ENCODE results near the gene RACGAP1.

Gene RACGAP1

GRCh38 chr12:49942512-49942893 is 82.8 kb downstream of the RACGAP1 start:
- H2AFZ ChIP-seq (ENCODE audit: low read length): no peak overlapping the region
- H3K4me3 ChIP-seq (ENCODE audit: low read length in 2 of 2): no peak overlapping the region
- H2BK12ac ChIP-seq (ENCODE audit: low read length): no peak overlapping the region
- H3K9ac ChIP-seq (ENCODE audit: low read depth, low read length, poor library complexity): peak overlapping the region; percentile 61
- no peak overlapping the region for H3K27ac ChIP-seq (replicated peaks; ENCODE audit: low read length)
- H3K18ac ChIP-seq (ENCODE audit: low read length): no peak overlapping the region
- no peak overlapping the region for H2BK5ac ChIP-seq (ENCODE audit: low read length)
- peaks cover 0 to 75% (median 3%) of the 10 kb centered on the region in 3 experiments for H3K27me3 ChIP-seq (ENCODE audit: control insufficient read depth in 3 of 3, insufficient read depth in 3 of 3, low read depth in 1 of 3, low read length in 3 of 3)
- H3K23ac ChIP-seq (ENCODE audit: low read depth, low read length, poor library complexity): no peak overlapping the region
- no peak overlapping the region for H4K8ac ChIP-seq (ENCODE audit: low read depth, low read length)
- H3K36me3 ChIP-seq (replicated peaks in 1 of 2; ENCODE audit: control insufficient read depth in 2 of 2, insufficient read depth in 2 of 2, low read length in 2 of 2): no peaks in the 10 kb centered on the region
- H2BK120ac ChIP-seq (ENCODE audit: low read depth, low read length): no peak overlapping the region
- no peaks in the 10 kb centered on the region for H3K9me3 ChIP-seq (replicated peaks in 1 of 2; ENCODE audit: control insufficient read depth in 2 of 2, insufficient read depth in 1 of 2, low read depth in 1 of 2, low read length in 2 of 2)
- H2BK15ac ChIP-seq (ENCODE audit: low read length): no peak overlapping the region
- H3K14ac ChIP-seq (ENCODE audit: low read length): no peak overlapping the region
- H3K4ac ChIP-seq (ENCODE audit: low read length): no peak overlapping the region
- H2AK5ac ChIP-seq (ENCODE audit: low read depth, low read length): peak overlapping the region; percentile 67
- no peaks in the 10 kb centered on the region for H3K79me1 ChIP-seq (ENCODE audit: low read depth, low read length)
- no peak for DNase-seq (ENCODE audit: low spot score)
- no peak overlapping the region for H3K4me2 ChIP-seq (ENCODE audit: insufficient read depth, low read length, poor library complexity, severe bottlenecking)
- peaks cover 2% of the 10 kb centered on the region in 2 donors for H3K4me1 ChIP-seq (ENCODE audit: control insufficient read depth in 2 of 2, insufficient read depth in 1 of 2, low read depth in 1 of 2, low read length in 2 of 2)
- WGBS, 2 donors (ENCODE audit: extremely low coverage in 2 of 2, insufficient read length in 2 of 2, insufficient replicate concordance in 1 of 2): no CpG with 5 or more reads among the region's 3 CpGs
- no peak overlapping the region for H4K91ac ChIP-seq (ENCODE audit: low read depth, low read length, poor library complexity)

DNA sequence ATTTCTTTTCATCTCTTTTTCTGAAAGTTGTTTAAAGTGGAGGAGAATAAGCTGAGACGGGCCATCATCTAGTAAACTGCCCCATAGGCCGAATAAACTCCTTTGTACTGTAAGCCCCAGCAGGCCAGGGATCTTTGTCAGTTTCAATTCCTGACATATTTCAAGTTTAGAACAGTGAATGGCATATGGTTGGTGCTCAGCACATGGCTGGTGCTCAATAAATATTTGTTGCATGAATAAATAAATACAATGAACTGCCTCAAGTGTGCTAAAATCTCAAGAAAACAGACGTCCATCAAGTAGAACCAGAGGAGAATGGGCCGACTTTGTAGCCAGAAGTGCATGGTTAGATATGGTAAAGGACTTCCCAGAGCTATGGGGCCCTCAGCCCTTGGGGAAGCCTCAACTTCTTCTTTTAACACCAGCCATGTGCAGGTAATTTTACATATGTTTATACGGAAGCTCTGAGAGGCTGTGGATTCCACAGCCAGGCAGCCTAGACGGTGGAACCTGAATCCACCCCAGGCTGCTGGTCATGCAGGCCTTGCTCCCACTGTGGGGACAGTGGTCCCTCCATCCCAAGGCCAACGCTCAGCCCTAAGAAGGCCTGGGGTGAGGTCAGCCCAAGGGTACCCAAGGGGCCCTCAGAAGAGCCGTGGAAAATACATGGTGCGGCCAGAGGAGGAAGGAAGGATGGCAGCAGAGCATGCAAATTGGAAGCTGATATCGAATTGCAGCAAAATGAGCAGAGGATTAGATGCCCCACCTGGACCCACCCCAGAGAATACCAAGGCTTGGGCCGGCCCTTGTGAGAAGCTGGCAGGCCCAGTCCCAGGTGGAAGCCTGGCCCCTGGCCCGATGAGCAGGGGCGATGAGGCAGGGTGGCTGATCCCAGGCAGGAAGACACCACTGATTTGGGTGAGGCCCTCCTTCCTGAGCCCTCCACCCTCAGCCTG is 83.5 kb downstream of the RACGAP1 start:
- no peak overlapping the region for H4K91ac ChIP-seq (ENCODE audit: low read depth, low read length, poor library complexity)
- H3K18ac ChIP-seq (ENCODE audit: low read length): no peak overlapping the region
- no peaks in the 10 kb centered on the region for H3K9me3 ChIP-seq (replicated peaks in 1 of 2; ENCODE audit: control insufficient read depth in 2 of 2, insufficient read depth in 1 of 2, low read depth in 1 of 2, low read length in 2 of 2)
- no peak overlapping the region for H3K4me3 ChIP-seq (ENCODE audit: low read length in 2 of 2)
- H3K27me3 ChIP-seq (ENCODE audit: control insufficient read depth in 3 of 3, insufficient read depth in 3 of 3, low read depth in 1 of 3, low read length in 3 of 3): peaks cover 0 to 75% (median 3%) of the 10 kb centered on the region in 3 experiments
- H3K9ac ChIP-seq (ENCODE audit: low read depth, low read length, poor library complexity): no peak overlapping the region
- H3K36me3 ChIP-seq (replicated peaks in 1 of 2; ENCODE audit: control insufficient read depth in 2 of 2, insufficient read depth in 2 of 2, low read length in 2 of 2): no peaks in the 10 kb centered on the region
- no CpG with 5 or more reads among the region's 13 CpGs for WGBS, 2 donors (ENCODE audit: extremely low coverage in 2 of 2, insufficient read length in 2 of 2, insufficient replicate concordance in 1 of 2)
- no peak overlapping the region for H2BK120ac ChIP-seq (ENCODE audit: low read depth, low read length)
- DNase-seq (ENCODE audit: low spot score): no peak
- peak overlapping the region; percentile 51 for H2AK5ac ChIP-seq (ENCODE audit: low read depth, low read length)
- no peak overlapping the region for H3K27ac ChIP-seq (replicated peaks; ENCODE audit: low read length)
- H2AFZ ChIP-seq (ENCODE audit: low read length): no peak overlapping the region
- H3K14ac ChIP-seq (ENCODE audit: low read length): no peak overlapping the region
- H3K4me2 ChIP-seq (ENCODE audit: insufficient read depth, low read length, poor library complexity, severe bottlenecking): no peak overlapping the region
- no peak overlapping the region for H3K23ac ChIP-seq (ENCODE audit: low read depth, low read length, poor library complexity)
- H4K8ac ChIP-seq (ENCODE audit: low read depth, low read length): no peak overlapping the region
- H2BK12ac ChIP-seq (ENCODE audit: low read length): peak overlapping the region; percentile 68
- H2BK5ac ChIP-seq (ENCODE audit: low read length): no peak overlapping the region
- H3K4ac ChIP-seq (ENCODE audit: low read length): no peak overlapping the region
- no peak overlapping the region for H2BK15ac ChIP-seq (ENCODE audit: low read length)
- H3K79me1 ChIP-seq (ENCODE audit: low read depth, low read length): no peaks in the 10 kb centered on the region
- peaks cover 2% of the 10 kb centered on the region in 2 donors for H3K4me1 ChIP-seq (ENCODE audit: control insufficient read depth in 2 of 2, insufficient read depth in 1 of 2, low read depth in 1 of 2, low read length in 2 of 2)

GRCh38 chr12:49939707-49940106 is 85.6 kb downstream of the RACGAP1 start:
- no peak overlapping the region for H3K9ac ChIP-seq (ENCODE audit: low read depth, low read length, poor library complexity)
- no CpG with 5 or more reads among the region's 1 CpG for WGBS, 2 donors (ENCODE audit: extremely low coverage in 2 of 2, insufficient read length in 2 of 2, insufficient replicate concordance in 1 of 2)
- no peak overlapping the region for H2BK15ac ChIP-seq (ENCODE audit: low read length)
- no peak overlapping the region for H4K91ac ChIP-seq (ENCODE audit: low read depth, low read length, poor library complexity)
- DNase-seq (ENCODE audit: low spot score): no peak
- H3K4me2 ChIP-seq (ENCODE audit: insufficient read depth, low read length, poor library complexity, severe bottlenecking): no peak overlapping the region
- H3K9me3 ChIP-seq (replicated peaks in 1 of 2; ENCODE audit: control insufficient read depth in 2 of 2, insufficient read depth in 1 of 2, low read depth in 1 of 2, low read length in 2 of 2): peaks cover 0 to 2% of the 10 kb centered on the region in 2 donors
- no peak overlapping the region for H3K14ac ChIP-seq (ENCODE audit: low read length)
- peaks cover 0 to 2% of the 10 kb centered on the region in 2 donors for H3K4me1 ChIP-seq (ENCODE audit: control insufficient read depth in 2 of 2, insufficient read depth in 1 of 2, low read depth in 1 of 2, low read length in 2 of 2)
- no peak overlapping the region for H2BK12ac ChIP-seq (ENCODE audit: low read length)
- no peak overlapping the region for H2BK5ac ChIP-seq (ENCODE audit: low read length)
- H3K4me3 ChIP-seq (ENCODE audit: low read length in 2 of 2): no peak overlapping the region
- H3K79me1 ChIP-seq (ENCODE audit: low read depth, low read length): no peaks in the 10 kb centered on the region
- no peaks in the 10 kb centered on the region for H3K36me3 ChIP-seq (replicated peaks in 1 of 2; ENCODE audit: control insufficient read depth in 2 of 2, insufficient read depth in 2 of 2, low read length in 2 of 2)
- no peak overlapping the region for H4K8ac ChIP-seq (ENCODE audit: low read depth, low read length)
- H2AFZ ChIP-seq (ENCODE audit: low read length): no peak overlapping the region
- peak overlapping the region; percentile 11 for H3K18ac ChIP-seq (ENCODE audit: low read length)
- no peak overlapping the region for H2BK120ac ChIP-seq (ENCODE audit: low read depth, low read length)
- no peak overlapping the region for H3K27ac ChIP-seq (replicated peaks; ENCODE audit: low read length)
- H3K4ac ChIP-seq (ENCODE audit: low read length): no peak overlapping the region
- H3K27me3 ChIP-seq (ENCODE audit: control insufficient read depth in 3 of 3, insufficient read depth in 3 of 3, low read depth in 1 of 3, low read length in 3 of 3): peaks cover 0 to 56% (median 2%) of the 10 kb centered on the region in 3 experiments
- H2AK5ac ChIP-seq (ENCODE audit: low read depth, low read length): peak overlapping the region; percentile 11
- no peak overlapping the region for H3K23ac ChIP-seq (ENCODE audit: low read depth, low read length, poor library complexity)

GRCh38 chr12:49939307-49939706 is 86.0 kb downstream of the RACGAP1 start:
- Histone ChIP-seq H2BK120ac (ENCODE audit: low read depth, low read length) (no peak overlapping the region), H2BK12ac (ENCODE audit: low read length) (no peak overlapping the region), H3K9me3 (replicated peaks in 1 of 2; ENCODE audit: control insufficient read depth in 2 of 2, insufficient read depth in 1 of 2, low read depth in 1 of 2, low read length in 2 of 2) (peaks cover 0 to 2% of the 10 kb centered on the region in 2 donors), H3K4ac (ENCODE audit: low read length) (no peak overlapping the region), H3K23ac (ENCODE audit: low read depth, low read length, poor library complexity) (no peak overlapping the region), H2BK5ac (ENCODE audit: low read length) (no peak overlapping the region), H3K27ac (replicated peaks; ENCODE audit: low read length) (no peak overlapping the region), H3K14ac (ENCODE audit: low read length) (no peak overlapping the region), H3K79me1 (ENCODE audit: low read depth, low read length) (no peaks in the 10 kb centered on the region), H3K4me3 (ENCODE audit: low read length in 2 of 2) (no peak overlapping the region), H4K8ac (ENCODE audit: low read depth, low read length) (no peak overlapping the region), H2BK15ac (ENCODE audit: low read length) (no peak overlapping the region), H2AK5ac (ENCODE audit: low read depth, low read length) (no peak overlapping the region), H3K27me3 (ENCODE audit: control insufficient read depth in 3 of 3, insufficient read depth in 3 of 3, low read depth in 1 of 3, low read length in 3 of 3) (peaks cover 0 to 52% (median 0%) of the 10 kb centered on the region in 3 experiments), H3K36me3 (replicated peaks in 1 of 2; ENCODE audit: control insufficient read depth in 2 of 2, insufficient read depth in 2 of 2, low read length in 2 of 2) (no peaks in the 10 kb centered on the region), H4K91ac (ENCODE audit: low read depth, low read length, poor library complexity) (no peak overlapping the region), H2AFZ (ENCODE audit: low read length) (no peak overlapping the region), H3K4me1 (ENCODE audit: control insufficient read depth in 2 of 2, insufficient read depth in 1 of 2, low read depth in 1 of 2, low read length in 2 of 2) (peaks cover 0 to 2% of the 10 kb centered on the region in 2 donors), H3K9ac (ENCODE audit: low read depth, low read length, poor library complexity) (no peak overlapping the region), H3K4me2 (ENCODE audit: insufficient read depth, low read length, poor library complexity, severe bottlenecking) (no peak overlapping the region), H3K18ac (ENCODE audit: low read length) (no peak overlapping the region)
- DNase-seq (ENCODE audit: low spot score): no peak
